Osteocyte (in vitro differentiated cells): Measurements from ENCODE around the gene ANKS3. TPM values are rescaled to one million over a fixed set of nuclear protein-coding genes. Genes with fewer than 3 reads are reported as not detected.

ENCODE experiments used
- DNase-seq: peaks from one replicate; pipeline ENCODE4 v3.0.0; 2021; ENCODE audit warnings: mixed read lengths; ENCODE audit not compliant: unreplicated experiment; ENCODE audit errors: extremely low spot score
- H3K27ac Mint-ChIP-seq: one replicate; pipeline ENCODE4 v1.8.0; 2021; ENCODE audit warnings: mild to moderate bottlenecking, mixed read lengths; ENCODE audit not compliant: unreplicated experiment
- H3K27me3 Mint-ChIP-seq: one replicate; pipeline ENCODE4 v1.8.0; 2021; ENCODE audit warnings: mixed read lengths; ENCODE audit not compliant: unreplicated experiment
- H3K36me3 Mint-ChIP-seq: one replicate; pipeline ENCODE4 v1.8.0; 2021; ENCODE audit warnings: mixed read lengths; ENCODE audit not compliant: unreplicated experiment
- H3K4me1 Mint-ChIP-seq: one replicate; pipeline ENCODE4 v1.8.0; 2021; ENCODE audit warnings: mixed read lengths; ENCODE audit not compliant: unreplicated experiment
- H3K4me3 Mint-ChIP-seq: one replicate; pipeline ENCODE4 v1.8.0; 2021; ENCODE audit warnings: mild to moderate bottlenecking, moderate library complexity, mixed read lengths; ENCODE audit not compliant: unreplicated experiment
- H3K9me3 Mint-ChIP-seq: one replicate; pipeline ENCODE4 v1.8.0; 2021; ENCODE audit warnings: mixed read lengths; ENCODE audit not compliant: unreplicated experiment
- CTCF ChIP-seq: fragments of 200-600 bp; sonication (generic); IDR thresholded peaks from 2 replicates; pipeline ENCODE4 v1.5.0; 2021; ENCODE audit warnings: antibody characterized with exemption, mild to moderate bottlenecking, moderate library complexity
- total RNA-seq: library from RNA; stranded (reverse); gene quantifications from 2 replicates; pipeline ENCODE4 v1.2.1, GENCODE V29; 2021

ANKS3 gene
- total RNA-seq, 1 donor from 2014 or later: 30.0 TPM

- Mint-ChIP-seq H3K27me3 (no peaks in the 10 kb centered on the region), H3K9me3 (no peaks in the 10 kb centered on the region), H3K4me1 (peaks cover 3% of the 10 kb centered on the region), H3K27ac (no peak overlapping the region), H3K4me3 (no peak overlapping the region), H3K36me3 (peaks cover 16% of the 10 kb centered on the region)
- DNase-seq: no peak
- no peak for TF ChIP-seq CTCF
Observed at GRCh38 chr16:4686497-4687210, 47.4 kb downstream of the ANKS3 start.

- no peak for TF ChIP-seq CTCF
- DNase-seq: no peak
- H3K4me3 Mint-ChIP-seq: no peak overlapping the region
- no peaks in the 10 kb centered on the region for H3K9me3 Mint-ChIP-seq
- no peaks in the 10 kb centered on the region for H3K4me1 Mint-ChIP-seq
- H3K27me3 Mint-ChIP-seq: no peaks in the 10 kb centered on the region
- no peak overlapping the region for H3K27ac Mint-ChIP-seq
- H3K36me3 Mint-ChIP-seq: peaks cover 15% of the 10 kb centered on the region
Observed at GRCh38 chr16:4685776-4686496, 48.1 kb downstream of the ANKS3 start.

DNA sequence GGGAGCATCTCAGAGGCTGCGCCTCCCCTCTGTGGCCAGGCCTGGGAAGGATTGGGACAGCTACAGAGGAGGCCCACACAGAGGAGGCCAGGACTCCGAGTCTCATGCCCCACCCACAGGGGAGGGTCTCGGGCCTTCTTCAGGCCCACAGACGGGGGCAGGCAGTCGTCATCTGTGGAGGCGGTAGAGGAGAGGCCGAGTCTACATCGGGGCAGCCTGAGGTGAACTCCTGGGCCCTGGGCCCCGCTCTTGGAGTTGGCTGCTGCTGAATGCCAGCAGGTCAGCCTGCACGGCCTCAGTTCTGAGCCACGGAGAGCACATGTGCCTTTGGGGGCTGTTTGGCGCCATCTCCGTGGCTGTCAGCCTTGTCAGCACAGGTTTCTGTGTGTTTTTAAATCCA, 48.8 kb downstream of the ANKS3 start:
- Mint-ChIP-seq H3K27me3 (no peaks in the 10 kb centered on the region), H3K4me1 (no peaks in the 10 kb centered on the region), H3K36me3 (peaks cover 15% of the 10 kb centered on the region), H3K9me3 (no peaks in the 10 kb centered on the region), H3K27ac (no peak overlapping the region), H3K4me3 (no peak overlapping the region)
- TF ChIP-seq CTCF: no peak
- no peak for DNase-seq

DNA sequence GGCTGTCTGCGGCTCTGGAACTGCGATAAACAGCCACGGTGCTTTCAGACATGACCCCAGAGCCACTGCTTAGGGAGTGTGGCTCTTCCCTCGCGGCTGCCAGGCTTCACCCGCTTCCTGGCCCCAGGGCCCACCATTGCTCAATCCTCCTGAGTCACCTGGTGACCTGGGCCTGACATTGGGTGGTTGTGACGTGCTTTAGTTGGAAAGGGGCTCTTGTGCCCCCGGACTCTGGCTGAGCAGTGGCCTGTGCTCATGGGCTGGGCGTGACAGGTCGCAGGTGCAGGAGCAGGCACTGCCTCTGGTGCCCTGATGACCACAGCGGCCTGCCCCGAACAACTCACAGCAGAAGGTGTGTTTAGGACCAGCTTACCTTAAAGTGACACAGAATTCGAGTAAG, 49.3 kb downstream of the ANKS3 start:
- no peak for TF ChIP-seq CTCF
- DNase-seq: no peak
- H3K27me3 Mint-ChIP-seq: no peaks in the 10 kb centered on the region
- H3K9me3 Mint-ChIP-seq: no peaks in the 10 kb centered on the region
- no peak overlapping the region for H3K4me3 Mint-ChIP-seq
- no peak overlapping the region for H3K27ac Mint-ChIP-seq
- peaks cover 15% of the 10 kb centered on the region for H3K36me3 Mint-ChIP-seq
- no peaks in the 10 kb centered on the region for H3K4me1 Mint-ChIP-seq

DNA sequence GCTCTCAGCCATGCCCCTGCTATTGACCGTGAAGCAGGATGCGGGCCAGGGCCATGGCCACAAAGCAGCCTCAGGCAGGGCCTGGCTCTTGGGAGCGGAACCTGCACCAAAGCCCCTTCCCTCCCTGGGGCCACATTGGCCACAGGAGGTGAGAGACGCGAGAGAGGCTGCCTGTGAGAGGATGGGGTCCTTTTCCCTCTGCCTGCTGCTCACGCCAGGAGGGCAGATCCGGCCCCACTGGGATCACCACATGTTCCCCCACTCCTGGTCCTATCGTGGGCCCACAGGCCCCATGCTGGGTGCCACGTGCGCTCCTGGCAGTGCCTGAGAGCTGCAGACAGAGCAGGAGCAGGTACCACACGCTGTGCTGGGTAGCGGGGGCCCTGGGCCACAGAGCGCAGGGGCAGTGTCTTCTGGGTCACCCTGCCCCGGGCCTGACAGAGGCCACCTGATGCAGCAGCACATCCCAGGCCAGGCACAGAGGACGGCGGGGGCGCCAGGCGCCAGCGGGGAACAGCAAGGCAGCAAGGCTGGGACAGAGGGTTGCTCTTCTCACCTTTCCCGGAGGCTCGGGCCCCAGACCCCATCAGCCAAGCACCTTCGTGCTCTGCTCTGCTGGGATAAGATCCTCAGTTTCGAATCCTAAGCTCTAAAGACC, 49.9 kb downstream of the ANKS3 start:
- DNase-seq: no peak
- Mint-ChIP-seq H3K9me3 (no peaks in the 10 kb centered on the region), H3K27me3 (no peaks in the 10 kb centered on the region), H3K36me3 (peaks cover 15% of the 10 kb centered on the region), H3K4me3 (no peak overlapping the region), H3K27ac (no peak overlapping the region), H3K4me1 (no peaks in the 10 kb centered on the region)
- TF ChIP-seq CTCF: no peak
